ENCODE measurements around the gene UBAP1L.
"Not testable (repeated sequence)": the region's sequence is repeated elsewhere in the genome, so short reads cannot be mapped to it uniquely, and the experiment has no call there.

UBAP1L gene

GRCh38 chr15:65044724-65045481 is 70.1 kb downstream of the UBAP1L start, which contains the start of gene SLC51B:
Gene SLC51B (plus strand): TSS chr15:65045387. CDS start chr15:65050005, 4,618 bp downstream.
- DNase-seq (ENCODE audit: low spot score) = no peak

DNA sequence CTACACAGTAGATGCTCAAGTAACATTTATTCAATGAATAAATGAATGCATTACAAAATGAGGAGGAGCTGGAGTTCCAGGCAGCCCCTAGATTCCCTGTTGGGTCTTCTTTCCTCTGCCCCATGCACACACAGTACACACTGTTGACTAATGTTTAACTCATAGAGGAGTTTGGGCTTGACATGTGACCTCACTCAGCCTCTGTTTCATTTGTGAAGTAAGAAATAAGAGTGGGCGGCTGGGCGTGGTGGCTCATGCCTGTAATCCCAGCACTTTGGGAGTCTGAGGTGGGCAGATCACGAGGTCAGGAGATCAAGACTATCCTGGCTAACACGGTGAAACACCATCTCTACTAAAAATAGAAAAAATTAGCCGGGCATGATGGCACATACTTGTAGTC is 70.8 kb downstream of the UBAP1L start:
- DNase-seq (ENCODE audit: low spot score) = not testable (repeated sequence)

DNA sequence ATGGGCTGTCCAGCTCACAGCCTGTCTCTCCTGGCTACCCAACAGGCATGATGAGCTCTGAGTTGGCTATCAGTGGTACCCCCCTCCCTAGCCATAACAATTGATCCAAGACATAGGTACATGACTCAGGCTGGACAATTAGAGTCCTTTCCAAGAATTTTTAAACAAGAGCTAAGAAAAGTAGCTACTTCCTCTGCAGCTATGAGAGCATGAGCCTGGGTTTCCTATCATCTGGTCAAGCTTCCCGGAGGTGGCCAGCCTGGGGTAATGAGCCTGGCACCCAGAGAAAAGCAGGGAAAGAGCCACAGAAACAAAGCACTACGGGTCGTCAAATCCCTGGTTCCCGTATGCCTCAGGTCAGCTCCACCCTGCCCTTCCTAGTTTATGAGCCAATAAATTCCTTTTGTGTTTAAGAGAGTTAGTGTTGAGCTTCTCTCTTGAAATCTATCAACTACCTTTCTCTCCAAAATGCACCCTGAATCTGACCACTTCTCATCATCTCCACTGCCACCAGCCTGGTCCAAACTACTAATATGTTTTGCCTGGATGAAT is 72.1 kb downstream of the UBAP1L start:
- DNase-seq (ENCODE audit: low spot score) = no peak
